PFSK-1 (cell line): ENCODE measurements around the gene HUS1.

Experiments used
- FOXP2 ChIP-seq: optimal IDR thresholded peaks from 2 replicates; pipeline ENCODE3; 2011; ENCODE audit warnings: borderline replicate concordance, control low read depth, inconsistent platforms; ENCODE audit not compliant: insufficient read depth; ENCODE audit errors: extremely low read length, extremely low read depth
- POLR2AphosphoS5 ChIP-seq: IDR thresholded peaks from 2 replicates; pipeline ENCODE4 v1.6.1; 2012; ENCODE audit warnings: low read depth, mild to moderate bottlenecking, control low read depth, low read length, moderate library complexity
- REST ChIP-seq, 2 experiments: IDR thresholded peaks; 2 replicates each; pipeline versions ENCODE4 v1.6.1 to v1.8.0; 2011 to 2012; ENCODE audit warnings: low read depth in 2 of 2, low read length in 2 of 2, control low read depth in 1 of 2, inconsistent platforms in 1 of 2, mild to moderate bottlenecking in 1 of 2, moderate library complexity in 1 of 2; ENCODE audit not compliant: insufficient read depth in 1 of 2
- SIN3A ChIP-seq: IDR thresholded peaks from 2 replicates; pipeline ENCODE4 v1.6.1; 2012; ENCODE audit warnings: mild to moderate bottlenecking, low read length, moderate library complexity, borderline replicate concordance; ENCODE audit not compliant: insufficient read depth
- TAF1 ChIP-seq: IDR thresholded peaks from 2 replicates; pipeline ENCODE4 v1.6.1; 2012; ENCODE audit warnings: low read length, control low read depth, borderline replicate concordance; ENCODE audit not compliant: insufficient read depth

Gene HUS1

DNA sequence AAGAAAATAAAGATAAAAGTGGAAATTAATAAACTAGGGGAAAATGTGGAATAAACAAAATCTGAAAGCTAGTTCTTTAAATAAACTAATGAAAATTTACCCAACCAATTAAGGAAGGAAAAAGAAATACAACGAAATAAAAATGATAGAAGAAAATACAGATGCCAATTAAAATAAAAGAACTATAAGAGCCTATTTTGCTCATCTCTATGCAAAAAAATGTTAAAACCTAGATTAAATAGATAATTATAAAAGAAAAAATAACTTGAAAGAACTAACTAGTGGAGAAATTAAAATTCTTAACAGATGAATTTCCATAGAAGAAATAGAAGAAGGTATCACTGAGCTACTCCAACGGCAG lies 63.8 kb downstream of the HUS1 start:
- TF ChIP-seq FOXP2 (no peak), SIN3A (no peak)

DNA sequence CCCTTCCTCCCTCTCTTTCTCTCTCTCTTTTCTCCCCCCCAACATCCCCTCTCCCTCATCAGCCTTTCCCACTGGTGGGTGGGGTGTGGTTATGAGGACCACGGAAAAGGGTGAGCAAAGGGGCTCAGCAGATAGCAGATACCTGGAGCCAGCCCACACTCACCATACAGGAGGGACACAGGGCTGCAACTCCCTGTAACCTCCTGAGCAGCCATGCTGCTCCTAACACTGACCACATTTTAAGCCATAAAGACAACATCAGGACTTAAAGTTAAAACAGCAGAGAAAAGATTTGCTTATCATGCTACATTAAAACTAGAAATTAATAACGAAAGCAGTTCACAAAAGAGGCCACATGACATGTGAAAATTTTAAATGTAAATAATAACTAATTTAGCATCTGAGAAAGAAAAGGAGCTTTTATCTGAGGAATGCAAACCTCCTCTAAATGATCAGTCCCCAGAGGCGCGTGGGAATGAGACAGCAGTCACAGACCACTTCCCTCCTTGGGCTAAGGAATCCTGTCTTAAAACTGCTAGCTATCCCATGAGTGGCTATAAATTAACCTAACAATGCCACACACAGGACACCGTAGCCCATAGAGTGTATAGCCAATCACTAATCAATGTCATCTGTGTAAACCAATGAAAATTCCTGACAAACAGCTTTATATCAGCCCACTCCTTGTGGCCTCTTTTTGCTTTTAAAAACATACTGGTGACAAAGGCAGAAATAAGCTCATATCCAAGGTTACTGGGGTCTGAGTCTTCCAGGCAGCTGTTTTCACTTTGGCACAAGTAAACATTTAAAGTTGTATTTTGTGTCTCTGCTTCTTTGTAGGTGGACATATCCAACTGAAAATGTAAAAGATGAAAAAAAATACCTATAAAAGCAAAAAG lies 64.4 kb downstream of the HUS1 start:
- TF ChIP-seq REST (IDR thresholded peaks at IDR 0.05; ENCODE audit: insufficient read depth in 1 of 2, low read depth in 2 of 2, low read length in 2 of 2) (no peak), TAF1 (no peak), SIN3A (no peak), POLR2AphosphoS5 (no peak), FOXP2 (no peak)
